T-helper 2 cell treated with Interferon-gamma antibody and Interleukin-4, amounts not matched to agents 100 ng/mL and 5 ng/mL, for 36 hours (primary cell): ENCODE measurements around the gene CSGALNACT2. TPM values are rescaled to one million over a fixed set of nuclear protein-coding genes. Genes with fewer than 3 reads are reported as not detected.
"Not testable (repeated sequence)": the region's sequence is repeated elsewhere in the genome, so short reads cannot be mapped to it uniquely, and the experiment has no call there.

Source experiments
- intact Hi-C: fragments of 100-400 bp; cut with micrococcal nuclease; formaldehyde crosslinking; loops from one replicate; pipeline ENCODE4 v1.15.1; 2023
- total RNA-seq: library from RNA; stranded (reverse); gene quantifications from 2 replicates; pipeline ENCODE4 v1.2.3, GENCODE V29; 2022

CSGALNACT2 gene
- total RNA-seq, 1 donor from 2014 or later = 35.9 TPM

- intact Hi-C loops = no loop called here
Measured at GRCh38 chr10:43173120-43173519, 34.9 kb downstream of the CSGALNACT2 start.

GRCh38 chr10:43174969-43175368 is 36.7 kb downstream of the CSGALNACT2 start:
- intact Hi-C loops = no loop called here

- intact Hi-C loops = no loop called here
Measured at GRCh38 chr10:43176271-43176670, 38.0 kb downstream of the CSGALNACT2 start.

GRCh38 chr10:43177595-43177994 is 39.4 kb downstream of the CSGALNACT2 start:
- intact Hi-C loops = no loop called here

- intact Hi-C loops = no loop called here
Measured at GRCh38 chr10:43181146-43181545, 42.9 kb downstream of the CSGALNACT2 start.

GRCh38 chr10:43183764-43184163 is 45.5 kb downstream of the CSGALNACT2 start:
- intact Hi-C loops = not testable (repeated sequence)

GRCh38 chr10:43186150-43186549 is 47.9 kb downstream of the CSGALNACT2 start:
- intact Hi-C loops = no loop called here

- intact Hi-C loops = no loop called here
Measured at GRCh38 chr10:43187213-43187612, 49.0 kb downstream of the CSGALNACT2 start.

GRCh38 chr10:43188702-43189101 is 50.5 kb downstream of the CSGALNACT2 start:
- intact Hi-C loops = no loop called here

- intact Hi-C loops = no loop called here
Measured at GRCh38 chr10:43190289-43190688, 52.0 kb downstream of the CSGALNACT2 start.

- intact Hi-C loops = no loop called here
Measured at GRCh38 chr10:43190775-43191174, 52.5 kb downstream of the CSGALNACT2 start.

GRCh38 chr10:43192884-43193283 is 54.6 kb downstream of the CSGALNACT2 start:
- intact Hi-C loops = no loop called here

- intact Hi-C loops = no loop called here
Measured at GRCh38 chr10:43193496-43194080, 55.3 kb downstream of the CSGALNACT2 start.

GRCh38 chr10:43194266-43194665 is 56.0 kb downstream of the CSGALNACT2 start:
- intact Hi-C loops = no loop called here

- intact Hi-C loops = no loop called here
Measured at GRCh38 chr10:43194859-43195258, 56.6 kb downstream of the CSGALNACT2 start.

GRCh38 chr10:43195557-43195956 is 57.3 kb downstream of the CSGALNACT2 start:
- intact Hi-C loops = no loop called here

GRCh38 chr10:43196131-43196980 is 58.1 kb downstream of the CSGALNACT2 start:
- intact Hi-C loops = no loop called here

GRCh38 chr10:43196981-43197833 is 59.0 kb downstream of the CSGALNACT2 start:
- intact Hi-C loops = no loop called here

GRCh38 chr10:43197834-43198681 is 59.8 kb downstream of the CSGALNACT2 start:
- intact Hi-C loops = no loop called here

GRCh38 chr10:43198682-43199005 is 60.4 kb downstream of the CSGALNACT2 start:
- intact Hi-C loops = no loop called here

GRCh38 chr10:43199088-43199683 is 60.9 kb downstream of the CSGALNACT2 start:
- intact Hi-C loops = no loop called here
